ENCODE data around the gene RAG1. TPM values are rescaled to one million over a fixed set of nuclear protein-coding genes. Genes with fewer than 3 reads are reported as not detected.
A peak's percentile ranks its signal among the peaks of the same experiment; 100 is the strongest.

Gene RAG1
- polyA plus RNA-seq, 1 of the 3 experiments (the other 2 are of a cell fraction) = 0.08 TPM

DNA sequence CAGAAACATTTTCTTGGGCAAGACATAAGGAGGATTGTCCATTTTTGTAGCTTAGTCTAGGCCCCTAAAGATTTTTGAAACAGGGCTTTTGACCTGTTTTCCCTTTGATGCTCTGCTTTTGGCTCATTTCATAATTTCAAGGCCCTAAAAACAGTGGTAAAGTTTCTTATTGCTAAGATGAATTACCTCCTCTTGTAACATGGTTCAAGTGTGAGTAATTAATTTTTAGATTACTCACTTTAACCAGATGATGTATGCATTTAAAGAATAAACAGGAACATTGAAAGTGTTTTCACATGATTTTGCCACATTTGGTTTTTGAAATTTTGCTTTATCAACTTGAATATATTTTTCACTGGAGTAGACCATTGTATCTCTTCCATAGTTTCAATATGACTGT is 29.1 kb downstream of the RAG1 start:
- H3K4me1 ChIP-seq (ENCODE audit: control insufficient read depth in 1 of 2, insufficient read depth in 2 of 2, low read depth in 1 of 2, low read length in 1 of 2) = peaks cover 4 to 11% of the 10 kb centered on the region in 2 experiments; a peak in 3 of 4 replicates
- no peaks in the 10 kb centered on the region for H3K36me3 ChIP-seq (replicated peaks in 1 of 2; ENCODE audit: control insufficient read depth in 1 of 2, insufficient read depth in 2 of 2, low read length in 1 of 2)
- no peak overlapping the region for H3K4me2 ChIP-seq
- H3K27ac ChIP-seq (ENCODE audit: low read depth in 2 of 2, low read length in 1 of 2) = peak overlapping the region in 1 of 2 experiments; percentile 96; a peak in 2 of 4 replicates
- no peaks in the 10 kb centered on the region for H3K79me2 ChIP-seq (ENCODE audit: insufficient read depth)
- H3F3A ChIP-seq (replicated peaks; ENCODE audit: insufficient read depth) = no peaks in the 10 kb centered on the region
- CTCF ChIA-PET = interaction anchor here (1.7 kb wide), 1 partner anchor 32 kb away, joined by 5 read pairs; no protein-coding TSS in a partner anchor
- POLR2A ChIA-PET = no interaction called here
- no peak for TF ChIP-seq RFX5 (IDR thresholded peaks at IDR 0.05; ENCODE audit: low read length)
- no peak for TF ChIP-seq GABPA (IDR thresholded peaks at IDR 0.05; ENCODE audit: low read depth)
- TF ChIP-seq TEAD4 (IDR thresholded peaks at IDR 0.05; ENCODE audit: borderline replicate concordance, insufficient read depth) = no peak
- TF ChIP-seq, protein P1, sequence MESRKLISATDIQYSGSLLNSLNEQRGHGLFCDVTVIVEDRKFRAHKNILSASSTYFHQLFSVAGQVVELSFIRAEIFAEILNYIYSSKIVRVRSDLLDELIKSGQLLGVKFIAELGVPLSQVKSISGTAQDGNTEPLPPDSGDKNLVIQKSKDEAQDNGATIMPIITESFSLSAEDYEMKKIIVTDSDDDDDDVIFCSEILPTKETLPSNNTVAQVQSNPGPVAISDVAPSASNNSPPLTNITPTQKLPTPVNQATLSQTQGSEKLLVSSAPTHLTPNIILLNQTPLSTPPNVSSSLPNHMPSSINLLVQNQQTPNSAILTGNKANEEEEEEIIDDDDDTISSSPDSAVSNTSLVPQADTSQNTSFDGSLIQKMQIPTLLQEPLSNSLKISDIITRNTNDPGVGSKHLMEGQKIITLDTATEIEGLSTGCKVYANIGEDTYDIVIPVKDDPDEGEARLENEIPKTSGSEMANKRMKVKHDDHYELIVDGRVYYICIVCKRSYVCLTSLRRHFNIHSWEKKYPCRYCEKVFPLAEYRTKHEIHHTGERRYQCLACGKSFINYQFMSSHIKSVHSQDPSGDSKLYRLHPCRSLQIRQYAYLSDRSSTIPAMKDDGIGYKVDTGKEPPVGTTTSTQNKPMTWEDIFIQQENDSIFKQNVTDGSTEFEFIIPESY (IDR thresholded peaks at IDR 0.05; ENCODE audit: borderline replicate concordance, low read depth) = no peak
- no peak for TF ChIP-seq NRF1 (IDR thresholded peaks at IDR 0.05; ENCODE audit: low read depth, low read length)
- no peak for TF ChIP-seq FOXJ3 (CRISPR knock-in tag; IDR thresholded peaks at IDR 0.05)
- no peak for TF ChIP-seq TCF12 (IDR thresholded peaks at IDR 0.05)
- no peak for TF ChIP-seq CTCF (IDR thresholded peaks at IDR 0.05)
- TF ChIP-seq CHD2 (IDR thresholded peaks at IDR 0.05; ENCODE audit: low read length, partially characterized antibody) = no peak
- TF ChIP-seq, protein P2, sequence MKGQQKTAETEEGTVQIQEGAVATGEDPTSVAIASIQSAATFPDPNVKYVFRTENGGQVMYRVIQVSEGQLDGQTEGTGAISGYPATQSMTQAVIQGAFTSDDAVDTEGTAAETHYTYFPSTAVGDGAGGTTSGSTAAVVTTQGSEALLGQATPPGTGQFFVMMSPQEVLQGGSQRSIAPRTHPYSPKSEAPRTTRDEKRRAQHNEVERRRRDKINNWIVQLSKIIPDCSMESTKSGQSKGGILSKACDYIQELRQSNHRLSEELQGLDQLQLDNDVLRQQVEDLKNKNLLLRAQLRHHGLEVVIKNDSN (IDR thresholded peaks at IDR 0.05; ENCODE audit: borderline replicate concordance, low read depth) = no peak
- TF ChIP-seq, protein P3, sequence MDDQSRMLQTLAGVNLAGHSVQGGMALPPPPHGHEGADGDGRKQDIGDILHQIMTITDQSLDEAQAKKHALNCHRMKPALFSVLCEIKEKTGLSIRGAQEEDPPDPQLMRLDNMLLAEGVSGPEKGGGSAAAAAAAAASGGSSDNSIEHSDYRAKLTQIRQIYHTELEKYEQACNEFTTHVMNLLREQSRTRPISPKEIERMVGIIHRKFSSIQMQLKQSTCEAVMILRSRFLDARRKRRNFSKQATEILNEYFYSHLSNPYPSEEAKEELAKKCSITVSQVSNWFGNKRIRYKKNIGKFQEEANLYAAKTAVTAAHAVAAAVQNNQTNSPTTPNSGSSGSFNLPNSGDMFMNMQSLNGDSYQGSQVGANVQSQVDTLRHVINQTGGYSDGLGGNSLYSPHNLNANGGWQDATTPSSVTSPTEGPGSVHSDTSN (IDR thresholded peaks at IDR 0.05) = no peak
- TF ChIP-seq MEF2A (IDR thresholded peaks at IDR 0.05; ENCODE audit: borderline replicate concordance, low read depth) = no peak
- TF ChIP-seq, protein P4, sequence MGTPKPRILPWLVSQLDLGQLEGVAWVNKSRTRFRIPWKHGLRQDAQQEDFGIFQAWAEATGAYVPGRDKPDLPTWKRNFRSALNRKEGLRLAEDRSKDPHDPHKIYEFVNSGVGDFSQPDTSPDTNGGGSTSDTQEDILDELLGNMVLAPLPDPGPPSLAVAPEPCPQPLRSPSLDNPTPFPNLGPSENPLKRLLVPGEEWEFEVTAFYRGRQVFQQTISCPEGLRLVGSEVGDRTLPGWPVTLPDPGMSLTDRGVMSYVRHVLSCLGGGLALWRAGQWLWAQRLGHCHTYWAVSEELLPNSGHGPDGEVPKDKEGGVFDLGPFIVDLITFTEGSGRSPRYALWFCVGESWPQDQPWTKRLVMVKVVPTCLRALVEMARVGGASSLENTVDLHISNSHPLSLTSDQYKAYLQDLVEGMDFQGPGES (IDR thresholded peaks at IDR 0.05; ENCODE audit: low read depth, low read length) = no peak
- no peak for TF ChIP-seq RAD21 (IDR thresholded peaks at IDR 0.05; ENCODE audit: low read length)
- TF ChIP-seq SIN3A (IDR thresholded peaks at IDR 0.05; ENCODE audit: borderline replicate concordance, low read depth, low read length) = no peak
- TF ChIP-seq FOXM1 (IDR thresholded peaks at IDR 0.05; ENCODE audit: low read depth) = no peak
- no peak for TF ChIP-seq POLR2AphosphoS5 (IDR thresholded peaks at IDR 0.05; ENCODE audit: low read depth, low read length)
- TF ChIP-seq FOSL2 (IDR thresholded peaks at IDR 0.05; ENCODE audit: borderline replicate concordance, low read depth) = no peak
- TF ChIP-seq RXRA (IDR thresholded peaks at IDR 0.05; ENCODE audit: borderline replicate concordance, low read depth) = no peak
- H3K9me2 ChIP-seq = no peaks in the 10 kb centered on the region
- no peak overlapping the region for H3K9ac ChIP-seq
- no peak for DNase-seq
- H3K4me3 ChIP-seq (ENCODE audit: low read depth in 2 of 2, low read length in 1 of 2) = peak overlapping the region in 1 of 2 experiments; percentile 94; a peak in 2 of 4 replicates
- no peaks in the 10 kb centered on the region for H4K20me1 ChIP-seq (ENCODE audit: insufficient read depth)
- H2AFZ ChIP-seq (ENCODE audit: low read depth) = no peak overlapping the region
- H3K27me3 ChIP-seq (ENCODE audit: insufficient read depth) = no peaks in the 10 kb centered on the region
- H3K9me3 ChIP-seq = no peaks in the 10 kb centered on the region

Measured in SK-N-SH (cell line).